Panc1 (cell line): ENCODE data around the gene CCL13.

Source experiments
- POLR2AphosphoS5 ChIP-seq: IDR thresholded peaks from 2 replicates; pipeline ENCODE4 v1.6.1; 2012; ENCODE audit warnings: mild to moderate bottlenecking, low read depth, low read length, moderate library complexity
- SIN3A ChIP-seq: IDR thresholded peaks from 2 replicates; pipeline ENCODE4 v1.6.1; 2012; ENCODE audit warnings: low read depth, mild to moderate bottlenecking, low read length, moderate library complexity, borderline replicate concordance; ENCODE audit not compliant: insufficient read depth
- TCF7L2 ChIP-seq: IDR thresholded peaks from 2 replicates; pipeline ENCODE4 v1.6.1; 2011; ENCODE audit warnings: mild to moderate bottlenecking, low read depth, low read length, inconsistent platforms
- TF ChIP-seq, protein P1 (sequence below): fragments of 450-650 bp; IDR thresholded peaks from 2 replicates; pipeline ENCODE4 v1.5.1; 2017; ENCODE audit warnings: mild to moderate bottlenecking
- TF ChIP-seq, protein P2 (sequence below), 2 experiments: IDR thresholded peaks; 2 replicates each; pipeline ENCODE4 v1.6.1; 2011 to 2012; ENCODE audit warnings: low read depth in 2 of 2, control low read depth in 1 of 2, low read length in 1 of 2, mild to moderate bottlenecking in 1 of 2, moderate library complexity in 1 of 2; ENCODE audit not compliant: insufficient read depth in 1 of 2

DNA sequence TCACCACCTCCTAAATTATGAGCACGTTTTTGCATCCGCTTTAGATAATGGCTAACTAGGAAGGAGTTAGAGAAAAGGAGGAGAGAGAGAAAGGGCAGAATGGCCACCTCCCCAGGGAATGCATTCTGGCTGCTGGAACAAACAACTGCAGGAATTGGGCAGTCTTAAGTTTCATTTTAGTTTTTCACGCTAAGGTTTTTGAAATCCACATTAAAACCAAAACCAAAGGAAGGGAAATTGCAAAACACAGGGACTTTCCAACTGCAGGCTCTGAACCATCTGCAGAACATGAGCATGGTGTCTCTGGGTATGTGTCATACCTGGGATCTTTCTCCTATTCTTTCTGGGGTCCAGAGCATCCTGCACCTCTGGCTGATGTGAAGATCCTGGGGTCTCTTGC, 49.2 kb upstream of the CCL13 start:
- TF ChIP-seq, protein P1, sequence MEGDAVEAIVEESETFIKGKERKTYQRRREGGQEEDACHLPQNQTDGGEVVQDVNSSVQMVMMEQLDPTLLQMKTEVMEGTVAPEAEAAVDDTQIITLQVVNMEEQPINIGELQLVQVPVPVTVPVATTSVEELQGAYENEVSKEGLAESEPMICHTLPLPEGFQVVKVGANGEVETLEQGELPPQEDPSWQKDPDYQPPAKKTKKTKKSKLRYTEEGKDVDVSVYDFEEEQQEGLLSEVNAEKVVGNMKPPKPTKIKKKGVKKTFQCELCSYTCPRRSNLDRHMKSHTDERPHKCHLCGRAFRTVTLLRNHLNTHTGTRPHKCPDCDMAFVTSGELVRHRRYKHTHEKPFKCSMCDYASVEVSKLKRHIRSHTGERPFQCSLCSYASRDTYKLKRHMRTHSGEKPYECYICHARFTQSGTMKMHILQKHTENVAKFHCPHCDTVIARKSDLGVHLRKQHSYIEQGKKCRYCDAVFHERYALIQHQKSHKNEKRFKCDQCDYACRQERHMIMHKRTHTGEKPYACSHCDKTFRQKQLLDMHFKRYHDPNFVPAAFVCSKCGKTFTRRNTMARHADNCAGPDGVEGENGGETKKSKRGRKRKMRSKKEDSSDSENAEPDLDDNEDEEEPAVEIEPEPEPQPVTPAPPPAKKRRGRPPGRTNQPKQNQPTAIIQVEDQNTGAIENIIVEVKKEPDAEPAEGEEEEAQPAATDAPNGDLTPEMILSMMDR: no peak
- TF ChIP-seq POLR2AphosphoS5 (no peak), SIN3A (no peak), TCF7L2 (no peak)
- TF ChIP-seq, protein P2, sequence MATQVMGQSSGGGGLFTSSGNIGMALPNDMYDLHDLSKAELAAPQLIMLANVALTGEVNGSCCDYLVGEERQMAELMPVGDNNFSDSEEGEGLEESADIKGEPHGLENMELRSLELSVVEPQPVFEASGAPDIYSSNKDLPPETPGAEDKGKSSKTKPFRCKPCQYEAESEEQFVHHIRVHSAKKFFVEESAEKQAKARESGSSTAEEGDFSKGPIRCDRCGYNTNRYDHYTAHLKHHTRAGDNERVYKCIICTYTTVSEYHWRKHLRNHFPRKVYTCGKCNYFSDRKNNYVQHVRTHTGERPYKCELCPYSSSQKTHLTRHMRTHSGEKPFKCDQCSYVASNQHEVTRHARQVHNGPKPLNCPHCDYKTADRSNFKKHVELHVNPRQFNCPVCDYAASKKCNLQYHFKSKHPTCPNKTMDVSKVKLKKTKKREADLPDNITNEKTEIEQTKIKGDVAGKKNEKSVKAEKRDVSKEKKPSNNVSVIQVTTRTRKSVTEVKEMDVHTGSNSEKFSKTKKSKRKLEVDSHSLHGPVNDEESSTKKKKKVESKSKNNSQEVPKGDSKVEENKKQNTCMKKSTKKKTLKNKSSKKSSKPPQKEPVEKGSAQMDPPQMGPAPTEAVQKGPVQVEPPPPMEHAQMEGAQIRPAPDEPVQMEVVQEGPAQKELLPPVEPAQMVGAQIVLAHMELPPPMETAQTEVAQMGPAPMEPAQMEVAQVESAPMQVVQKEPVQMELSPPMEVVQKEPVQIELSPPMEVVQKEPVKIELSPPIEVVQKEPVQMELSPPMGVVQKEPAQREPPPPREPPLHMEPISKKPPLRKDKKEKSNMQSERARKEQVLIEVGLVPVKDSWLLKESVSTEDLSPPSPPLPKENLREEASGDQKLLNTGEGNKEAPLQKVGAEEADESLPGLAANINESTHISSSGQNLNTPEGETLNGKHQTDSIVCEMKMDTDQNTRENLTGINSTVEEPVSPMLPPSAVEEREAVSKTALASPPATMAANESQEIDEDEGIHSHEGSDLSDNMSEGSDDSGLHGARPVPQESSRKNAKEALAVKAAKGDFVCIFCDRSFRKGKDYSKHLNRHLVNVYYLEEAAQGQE (IDR thresholded peaks at IDR 0.05; ENCODE audit: insufficient read depth in 1 of 2, low read depth in 2 of 2, low read length in 1 of 2): no peak
